Upper lobe of right lung (tissue), 1 donor: ENCODE results near the gene CHID1. TPM values are rescaled to one million over a fixed set of nuclear protein-coding genes. Genes with fewer than 3 reads are reported as not detected.
A peak's percentile ranks its signal among the peaks of the same experiment; 100 is the strongest.

Experiments used
- ATAC-seq: fragments of 200-7000 bp; cut with Tn5 transposase; one replicate; pipeline ENCODE4 v1.9.1; 2020; ENCODE audit warnings: mild to moderate bottlenecking, moderate library complexity
- DNase-seq: peaks from one replicate; pipeline ENCODE4 v3.0.0-alpha.2; 2020
- H3K27ac ChIP-seq: fragments of 200-600 bp; one replicate; pipeline ENCODE4 v1.8.0; 2022
- H3K27me3 ChIP-seq: fragments of 200-600 bp; one replicate; pipeline ENCODE4 v1.8.0; 2022; ENCODE audit warnings: mild to moderate bottlenecking
- H3K36me3 ChIP-seq: fragments of 200-600 bp; one replicate; pipeline ENCODE4 v1.8.0; 2022
- H3K4me1 ChIP-seq: fragments of 200-600 bp; one replicate; pipeline ENCODE4 v1.8.0; 2022
- H3K4me3 ChIP-seq: fragments of 200-600 bp; one replicate; pipeline ENCODE4 v1.8.0; 2022; ENCODE audit warnings: mild to moderate bottlenecking
- H3K9me3 ChIP-seq: fragments of 200-600 bp; one replicate; pipeline ENCODE4 v1.8.0; 2022
- CTCF ChIP-seq: fragments of 200-600 bp; IDR thresholded peaks from one replicate; pipeline ENCODE4 v1.8.0; 2022; ENCODE audit warnings: antibody characterized with exemption
- intact Hi-C: fragments of 100-400 bp; cut with DNase I; formaldehyde crosslinking; loops from one replicate; pipeline ENCODE4 v1.11.0; 2022
- total RNA-seq: library from RNA; stranded (reverse); fragmentation: NEBNext Ultra II Directional; extraction: Animal tissue kit (Norgen Biotek cat#: 25700); gene quantifications from one replicate; pipeline ENCODE4 v1.2.1, GENCODE V29; 2021
- donor health status: DM: no; HTN: yes; CAD: no; lungs with severe emphysema.

The CHID1 gene
- total RNA-seq, 1 donor from 2014 or later: 52.9 TPM

DNA sequence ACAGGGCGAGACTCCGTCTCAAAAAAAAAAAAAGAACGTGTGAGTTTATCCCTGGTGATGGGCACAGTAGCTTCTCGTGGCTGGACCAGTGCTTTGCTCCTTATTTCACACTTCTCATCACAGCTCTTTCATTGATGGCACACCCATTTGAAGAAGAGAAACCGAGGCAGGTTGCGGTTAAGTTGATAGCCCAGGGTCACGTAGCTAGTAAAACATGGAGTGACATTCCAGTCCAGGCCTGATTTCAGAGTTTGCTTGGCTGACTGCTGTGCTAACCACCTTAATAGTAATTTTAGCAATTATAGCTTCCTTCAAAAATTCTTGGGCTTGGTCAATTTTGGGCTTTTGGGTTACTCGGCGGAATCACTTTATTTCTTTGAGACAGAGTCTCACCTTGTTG lies 40.9 kb upstream of the CHID1 start:
- no peak overlapping the region for H3K4me3 ChIP-seq
- no peak overlapping the region for H3K27ac ChIP-seq
- DNase-seq (no peak), ATAC-seq (no peak)
- H3K36me3 ChIP-seq: peaks cover 4% of the 10 kb centered on the region
- peaks cover 11% of the 10 kb centered on the region for H3K4me1 ChIP-seq
- no peaks in the 10 kb centered on the region for H3K9me3 ChIP-seq
- H3K27me3 ChIP-seq: no peaks in the 10 kb centered on the region
- intact Hi-C loops: no loop called here
- no peak for TF ChIP-seq CTCF

GRCh38 chr11:947744-948143 lies 37.1 kb upstream of the CHID1 start:
- Histone ChIP-seq H3K4me1 (peaks cover 11% of the 10 kb centered on the region), H3K36me3 (peaks cover 17% of the 10 kb centered on the region), H3K27me3 (no peaks in the 10 kb centered on the region), H3K9me3 (no peaks in the 10 kb centered on the region), H3K4me3 (no peak overlapping the region), H3K27ac (no peak overlapping the region)
- intact Hi-C loops: no loop called here
- no peak for TF ChIP-seq CTCF
- ATAC-seq (no peak), DNase-seq (no peak)

GRCh38 chr11:945986-946385 lies 35.4 kb upstream of the CHID1 start:
- no peak for ATAC-seq
- no peaks in the 10 kb centered on the region for H3K27me3 ChIP-seq

DNA sequence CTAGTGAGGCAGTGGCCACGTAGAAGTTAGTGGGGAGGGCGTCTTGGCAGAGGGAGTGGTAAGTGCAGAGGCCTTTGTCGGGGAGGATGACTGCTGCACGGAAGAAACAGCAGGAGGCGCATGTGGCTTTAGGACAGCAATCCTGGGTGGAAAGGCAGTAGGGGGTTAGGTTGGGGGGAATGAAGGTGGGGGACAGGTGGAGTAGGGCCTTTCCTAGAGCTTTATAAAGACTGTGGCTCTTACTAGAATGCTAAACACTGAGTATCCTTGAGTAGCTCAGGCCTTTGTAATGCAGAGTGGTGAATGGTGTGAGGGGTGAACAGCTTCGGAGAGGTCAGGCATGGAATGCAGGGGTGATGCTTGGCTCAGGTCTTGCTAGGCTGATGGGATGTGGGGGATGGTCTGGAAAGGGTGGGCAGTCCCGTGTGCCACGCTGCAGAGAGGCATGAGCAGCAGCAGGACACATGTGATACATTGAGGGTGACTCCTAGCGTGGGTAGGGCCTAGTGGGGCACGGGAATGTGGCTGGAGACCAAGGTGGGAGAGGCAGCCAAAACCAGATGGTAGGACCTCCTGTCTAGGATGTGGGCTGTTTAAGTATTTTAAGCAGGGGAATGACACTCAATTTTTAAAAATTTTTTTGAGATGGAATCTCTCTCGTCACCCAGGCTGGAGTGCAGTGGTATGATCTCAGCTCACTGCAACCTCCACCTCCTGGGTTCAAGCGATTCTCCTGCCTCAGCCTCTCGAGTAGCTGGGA lies 34.3 kb upstream of the CHID1 start:
- Histone ChIP-seq H3K4me3 (no peak overlapping the region), H3K4me1 (peaks cover 38% of the 10 kb centered on the region), H3K27ac (no peak overlapping the region), H3K9me3 (no peaks in the 10 kb centered on the region), H3K36me3 (peaks cover 17% of the 10 kb centered on the region), H3K27me3 (no peaks in the 10 kb centered on the region)
- TF ChIP-seq CTCF: no peak
- ATAC-seq: peak; percentile 48
- intact Hi-C loops: no loop called here
- no peak for DNase-seq

More at GRCh38 chr11:945986-946385, 35.4 kb upstream of the CHID1 start:
- Histone ChIP-seq H3K4me1 (peaks cover 28% of the 10 kb centered on the region), H3K27ac (no peak overlapping the region), H3K4me3 (no peak overlapping the region), H3K36me3 (peaks cover 17% of the 10 kb centered on the region), H3K9me3 (no peaks in the 10 kb centered on the region)
- no peak for TF ChIP-seq CTCF
- intact Hi-C loops: no loop called here
- no peak for DNase-seq

GRCh38 chr11:942823-943222 lies 32.2 kb upstream of the CHID1 start:
- Histone ChIP-seq H3K4me3 (no peak overlapping the region), H3K9me3 (no peaks in the 10 kb centered on the region), H3K36me3 (peaks cover 17% of the 10 kb centered on the region), H3K27ac (no peak overlapping the region), H3K4me1 (peaks cover 42% of the 10 kb centered on the region), H3K27me3 (no peaks in the 10 kb centered on the region)
- ATAC-seq: peak; percentile 58
- TF ChIP-seq CTCF: no peak
- intact Hi-C loops: no loop called here
- DNase-seq: no peak
